ENCODE measurements around the gene PNISR.

GRCh38 chr6:99446076-99446475 is 21.0 kb upstream of the PNISR start:
- TF ChIP-seq CTCF (IDR thresholded peaks at IDR 0.05; ENCODE audit: poor library complexity) (no peak), EZH2phosphoT487 (IDR thresholded peaks at IDR 0.05; ENCODE audit: low read depth, severe bottlenecking, unreplicated experiment) (no peak), EZH2 (IDR thresholded peaks at IDR 0.05; ENCODE audit: borderline replicate concordance) (no peak)

Measured in hepatocyte (in vitro differentiated cells).